ENCODE data around the gene BCL6B. TPM values are rescaled to one million over a fixed set of nuclear protein-coding genes. Genes with fewer than 3 reads are reported as not detected.

BCL6B gene
- total RNA-seq, 1 donor from 2014 or later = not detected

DNA sequence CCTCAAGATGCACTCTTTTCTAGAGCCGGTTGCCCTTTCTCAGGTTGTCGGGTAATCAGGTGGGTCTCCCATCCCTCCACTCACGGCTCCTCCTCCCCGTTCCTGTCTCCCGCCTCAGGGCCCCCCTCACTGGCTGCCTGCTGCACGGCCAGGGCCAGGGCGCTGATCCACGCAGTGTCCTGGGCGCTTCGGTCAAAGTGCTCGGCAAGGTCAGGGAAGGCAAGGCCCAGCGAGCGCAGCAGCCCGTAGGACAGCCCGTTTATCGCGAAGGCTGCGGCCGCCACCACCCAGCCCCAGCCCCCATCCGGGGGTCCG, 20.3 kb downstream of the BCL6B start:
- Histone ChIP-seq H2AFZ (ENCODE audit: low read depth, low read length) (peak overlapping the region; percentile 73), H3K79me2 (ENCODE audit: insufficient read depth, low read length) (no peaks in the 10 kb centered on the region), H3K4me2 (ENCODE audit: low read length) (peak overlapping the region; percentile 85), H3K27me3 (ENCODE audit: insufficient read depth, low read length) (peaks cover 21% of the 10 kb centered on the region), H3K36me3 (ENCODE audit: insufficient read depth, low read length) (no peaks in the 10 kb centered on the region), H4K20me1 (ENCODE audit: insufficient read depth, low read length) (no peaks in the 10 kb centered on the region), H3K27ac (ENCODE audit: low read depth, low read length) (no peak overlapping the region), H3K9me3 (ENCODE audit: insufficient read depth, low read depth, low read length) (peaks cover 3% of the 10 kb centered on the region), H3K4me1 (ENCODE audit: insufficient read depth, low read length) (peaks cover 20% of the 10 kb centered on the region), H3K9ac (ENCODE audit: low read length) (peak overlapping the region; percentile 43), H3K4me3 (ENCODE audit: insufficient read depth, low read depth, low read length) (peak overlapping the region; percentile 42)
- FAIRE-seq (no peak), DNase-seq (ENCODE audit: low read depth) (no peak)
- no peak overlapping the region for H3K27ac Mint-ChIP-seq (ENCODE audit: unreplicated experiment)
- H3K9me3 Mint-ChIP-seq (ENCODE audit: unreplicated experiment) = no peaks in the 10 kb centered on the region
- peaks cover 3% of the 10 kb centered on the region for H3K36me3 Mint-ChIP-seq (ENCODE audit: low read depth, unreplicated experiment)
- H3K4me1 Mint-ChIP-seq (ENCODE audit: low read depth, unreplicated experiment) = no peaks in the 10 kb centered on the region
- TF ChIP-seq EZH2 (IDR thresholded peaks at IDR 0.05; ENCODE audit: insufficient read depth, low read length) = peak; percentile 38
- TF ChIP-seq, protein P1, sequence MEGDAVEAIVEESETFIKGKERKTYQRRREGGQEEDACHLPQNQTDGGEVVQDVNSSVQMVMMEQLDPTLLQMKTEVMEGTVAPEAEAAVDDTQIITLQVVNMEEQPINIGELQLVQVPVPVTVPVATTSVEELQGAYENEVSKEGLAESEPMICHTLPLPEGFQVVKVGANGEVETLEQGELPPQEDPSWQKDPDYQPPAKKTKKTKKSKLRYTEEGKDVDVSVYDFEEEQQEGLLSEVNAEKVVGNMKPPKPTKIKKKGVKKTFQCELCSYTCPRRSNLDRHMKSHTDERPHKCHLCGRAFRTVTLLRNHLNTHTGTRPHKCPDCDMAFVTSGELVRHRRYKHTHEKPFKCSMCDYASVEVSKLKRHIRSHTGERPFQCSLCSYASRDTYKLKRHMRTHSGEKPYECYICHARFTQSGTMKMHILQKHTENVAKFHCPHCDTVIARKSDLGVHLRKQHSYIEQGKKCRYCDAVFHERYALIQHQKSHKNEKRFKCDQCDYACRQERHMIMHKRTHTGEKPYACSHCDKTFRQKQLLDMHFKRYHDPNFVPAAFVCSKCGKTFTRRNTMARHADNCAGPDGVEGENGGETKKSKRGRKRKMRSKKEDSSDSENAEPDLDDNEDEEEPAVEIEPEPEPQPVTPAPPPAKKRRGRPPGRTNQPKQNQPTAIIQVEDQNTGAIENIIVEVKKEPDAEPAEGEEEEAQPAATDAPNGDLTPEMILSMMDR (IDR thresholded peaks at IDR 0.05; ENCODE audit: insufficient read depth, low read depth, low read length) = no peak
- peaks cover 36% of the 10 kb centered on the region for H3K27me3 Mint-ChIP-seq (ENCODE audit: low read depth, unreplicated experiment)
- no peak overlapping the region for H3K4me3 Mint-ChIP-seq (ENCODE audit: unreplicated experiment)

DNA sequence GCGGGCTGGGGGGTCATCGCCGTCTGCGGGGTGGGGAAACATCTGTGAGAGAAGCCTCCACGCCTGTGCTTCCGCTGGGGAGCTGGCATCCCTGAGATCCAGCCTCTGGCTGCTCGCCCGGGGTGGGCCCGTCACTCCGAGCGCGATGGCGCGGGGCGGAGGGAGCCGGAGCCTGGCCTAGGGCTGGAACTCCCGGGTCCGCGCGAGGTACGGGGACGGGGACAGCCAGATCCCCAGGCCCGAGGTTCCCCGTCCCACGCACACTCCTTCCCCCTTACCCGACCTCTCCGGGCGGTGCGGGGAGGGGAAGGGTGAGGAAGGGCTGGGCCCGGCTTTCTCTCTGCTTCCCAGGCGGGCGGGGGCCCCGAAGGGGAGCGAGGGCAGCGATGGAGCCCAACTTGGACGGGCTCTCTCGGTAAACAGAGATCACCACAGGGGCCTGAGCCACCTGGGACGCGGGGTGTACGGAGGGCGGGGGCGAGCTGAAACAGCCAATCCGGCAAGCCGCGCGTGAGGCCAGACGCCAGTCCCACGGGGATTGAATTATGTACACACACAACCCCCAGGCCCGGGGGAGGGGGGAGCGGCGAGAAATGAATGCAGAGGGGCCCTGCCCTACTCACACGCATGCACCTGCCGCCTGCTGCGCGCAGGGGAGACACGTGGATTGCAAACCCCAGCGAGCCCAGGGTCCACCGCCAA, 20.8 kb downstream of the BCL6B start, which contains the start of gene SLC16A11:
Gene SLC16A11, minus strand, starts transcription at position 596 of the 702 bp plus-strand sequence. Its CDS starts 579 bp downstream, at position 17.
- peak within 1 kb of the TSS; percentile 85 for H3K4me2 ChIP-seq (ENCODE audit: low read length)
- peaks cover 36% of the 10 kb centered on the region for H3K27me3 Mint-ChIP-seq (ENCODE audit: low read depth, unreplicated experiment)
- H4K20me1 ChIP-seq (ENCODE audit: insufficient read depth, low read length) = no peaks in the 10 kb centered on the region
- H2AFZ ChIP-seq (ENCODE audit: low read depth, low read length) = peak within 1 kb of the TSS; percentile 73
- no peaks in the 10 kb centered on the region for H3K9me3 Mint-ChIP-seq (ENCODE audit: unreplicated experiment)
- peak; percentile 71 for TF ChIP-seq EZH2 (IDR thresholded peaks at IDR 0.05; ENCODE audit: insufficient read depth, low read length)
- TF ChIP-seq, protein P1 (IDR thresholded peaks at IDR 0.05; ENCODE audit: insufficient read depth, low read depth, low read length) = no peak
- no peak for FAIRE-seq
- peaks cover 21% of the 10 kb centered on the region for H3K27me3 ChIP-seq (ENCODE audit: insufficient read depth, low read length)
- peak within 1 kb of the TSS; percentile 42 for H3K4me3 ChIP-seq (ENCODE audit: insufficient read depth, low read depth, low read length)
- H3K4me1 Mint-ChIP-seq (ENCODE audit: low read depth, unreplicated experiment) = no peaks in the 10 kb centered on the region
- H3K4me1 ChIP-seq (ENCODE audit: insufficient read depth, low read length) = peaks cover 20% of the 10 kb centered on the region
- DNase-seq (ENCODE audit: low read depth) = no peak
- no peak within 1 kb of the TSS for H3K27ac ChIP-seq (ENCODE audit: low read depth, low read length)
- peaks cover 3% of the 10 kb centered on the region for H3K9me3 ChIP-seq (ENCODE audit: insufficient read depth, low read depth, low read length)
- no peak within 1 kb of the TSS for H3K27ac Mint-ChIP-seq (ENCODE audit: unreplicated experiment)
- peaks cover 3% of the 10 kb centered on the region for H3K36me3 Mint-ChIP-seq (ENCODE audit: low read depth, unreplicated experiment)
- H3K79me2 ChIP-seq (ENCODE audit: insufficient read depth, low read length) = no peaks in the 10 kb centered on the region
- no peak within 1 kb of the TSS for H3K4me3 Mint-ChIP-seq (ENCODE audit: unreplicated experiment)
- H3K36me3 ChIP-seq (ENCODE audit: insufficient read depth, low read length) = no peaks in the 10 kb centered on the region
- peak within 1 kb of the TSS; percentile 43 for H3K9ac ChIP-seq (ENCODE audit: low read length)

DNA sequence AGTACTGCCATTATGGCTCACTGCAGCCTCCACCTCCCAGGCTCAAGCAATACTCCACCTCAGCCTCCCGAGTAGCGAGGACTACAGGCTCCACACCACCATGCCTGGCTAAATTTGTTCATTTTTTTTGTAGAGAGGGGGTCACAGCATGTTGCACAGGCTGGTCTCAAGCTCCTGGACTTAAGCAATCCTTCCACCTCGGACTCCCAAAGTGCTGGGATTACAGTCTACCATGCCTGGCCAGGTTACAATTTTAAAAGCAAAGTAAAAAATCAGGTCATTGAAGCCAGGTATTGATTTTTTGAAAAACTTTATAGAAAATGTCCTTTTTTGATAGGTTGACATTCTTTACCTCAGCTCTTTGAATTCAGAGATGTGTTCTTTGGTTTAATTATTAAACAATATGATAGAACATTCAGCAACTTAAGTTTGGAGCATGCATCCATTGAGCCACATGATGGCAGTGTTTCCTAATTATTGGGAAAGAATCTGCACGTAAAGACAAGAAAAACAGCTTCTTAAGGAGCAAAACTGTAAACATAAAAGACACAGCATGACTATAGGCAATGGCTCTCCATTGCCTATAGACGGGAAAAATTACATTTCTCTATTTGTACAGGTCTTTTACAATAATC, 22.8 kb downstream of the BCL6B start:
- Mint-ChIP-seq H3K36me3 (ENCODE audit: low read depth, unreplicated experiment) (no peaks in the 10 kb centered on the region), H3K4me1 (ENCODE audit: low read depth, unreplicated experiment) (peaks cover 6% of the 10 kb centered on the region), H3K27ac (ENCODE audit: unreplicated experiment) (no peak overlapping the region), H3K9me3 (ENCODE audit: unreplicated experiment) (no peaks in the 10 kb centered on the region), H3K27me3 (ENCODE audit: low read depth, unreplicated experiment) (peaks cover 39% of the 10 kb centered on the region), H3K4me3 (ENCODE audit: unreplicated experiment) (no peak overlapping the region)
- Histone ChIP-seq H3K9me3 (ENCODE audit: insufficient read depth, low read depth, low read length) (peaks cover 3% of the 10 kb centered on the region), H3K27me3 (ENCODE audit: insufficient read depth, low read length) (peaks cover 21% of the 10 kb centered on the region), H3K4me2 (ENCODE audit: low read length) (peak overlapping the region; percentile 55), H3K4me1 (ENCODE audit: insufficient read depth, low read length) (peaks cover 17% of the 10 kb centered on the region), H3K27ac (ENCODE audit: low read depth, low read length) (no peak overlapping the region), H3K36me3 (ENCODE audit: insufficient read depth, low read length) (no peaks in the 10 kb centered on the region), H3K79me2 (ENCODE audit: insufficient read depth, low read length) (no peaks in the 10 kb centered on the region), H2AFZ (ENCODE audit: low read depth, low read length) (no peak overlapping the region), H3K9ac (ENCODE audit: low read length) (no peak overlapping the region), H3K4me3 (ENCODE audit: insufficient read depth, low read depth, low read length) (no peak overlapping the region), H4K20me1 (ENCODE audit: insufficient read depth, low read length) (no peaks in the 10 kb centered on the region)
- FAIRE-seq = no peak
- TF ChIP-seq EZH2 (IDR thresholded peaks at IDR 0.05; ENCODE audit: insufficient read depth, low read length) = no peak
- TF ChIP-seq, protein P1 (IDR thresholded peaks at IDR 0.05; ENCODE audit: insufficient read depth, low read depth, low read length) = peak; percentile 91
- DNase-seq (ENCODE audit: low read depth) = peak; percentile 55

Data from astrocyte (in vitro differentiated cells and primary cell).